ENCODE results near the gene PUDP.
"Not testable (repeated sequence)": the region's sequence is repeated elsewhere in the genome, so short reads cannot be mapped to it uniquely, and the experiment has no call there.

Gene PUDP

DNA sequence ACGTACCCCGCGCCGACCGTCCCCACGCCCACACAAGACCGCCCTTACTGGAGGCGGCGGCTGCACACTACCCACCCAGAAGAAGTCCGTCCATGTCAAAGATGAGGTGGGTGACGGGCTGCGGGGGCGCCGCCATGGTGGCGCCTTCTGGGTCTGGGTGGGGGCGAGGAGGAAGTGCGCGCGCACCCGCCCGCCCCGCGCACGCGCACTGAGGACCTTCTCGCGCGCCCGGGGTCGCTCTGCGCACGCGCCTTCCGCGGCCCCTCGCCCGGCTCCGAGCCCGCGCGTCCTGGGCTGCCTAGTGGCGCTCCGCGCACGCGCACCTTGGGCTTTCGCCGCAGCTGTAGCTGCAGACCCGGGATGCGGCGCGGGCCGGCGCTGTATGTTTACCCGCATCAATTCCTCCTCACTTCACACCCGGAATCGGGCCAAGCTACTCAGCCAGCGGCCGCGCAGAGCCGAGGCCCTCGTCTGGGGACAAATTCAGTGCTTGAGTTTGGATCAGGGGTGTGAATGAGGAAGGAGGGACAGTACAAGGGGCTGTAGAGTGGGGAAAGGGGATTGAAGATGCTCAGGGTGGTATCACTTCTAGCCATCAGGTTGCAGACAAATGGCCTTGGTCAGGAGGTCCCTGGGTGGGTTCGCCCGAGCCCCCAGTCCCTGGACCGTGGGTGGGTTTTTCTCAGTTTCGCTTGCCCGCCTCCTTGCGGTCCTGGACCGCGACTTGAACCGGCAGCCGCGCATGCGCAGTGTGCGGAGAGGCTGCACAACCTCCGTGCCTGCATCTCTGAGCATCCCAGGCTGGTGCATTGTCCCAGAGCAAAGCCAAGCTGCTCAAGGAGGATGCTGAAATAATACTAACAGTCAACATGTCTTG lies at the start of gene PUDP:
Gene PUDP (minus strand): TSS at position 176 of the 877 bp plus-strand sequence. CDS start 40 bp downstream, at position 136.
- peak; percentile 89 for DNase-seq

DNA sequence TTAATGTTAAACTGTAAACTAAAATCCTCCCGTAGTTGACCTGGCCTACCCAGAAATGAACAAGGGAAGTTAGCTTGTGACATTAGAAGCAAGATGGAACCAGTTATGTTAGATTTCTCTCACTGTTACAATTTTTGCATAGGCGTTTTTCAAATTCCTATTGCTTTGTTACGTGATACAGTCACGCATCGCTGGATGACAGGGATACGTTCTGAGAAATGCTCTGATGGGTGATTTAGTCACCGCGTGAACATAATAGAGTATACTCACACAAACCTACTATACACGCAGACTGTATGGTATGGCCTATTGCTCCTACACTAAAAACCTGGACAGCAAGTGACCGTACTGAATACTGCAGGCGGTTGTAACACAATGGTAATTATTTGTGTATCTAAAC lies 46.7 kb upstream of the PUDP start:
- no peak for DNase-seq

DNA sequence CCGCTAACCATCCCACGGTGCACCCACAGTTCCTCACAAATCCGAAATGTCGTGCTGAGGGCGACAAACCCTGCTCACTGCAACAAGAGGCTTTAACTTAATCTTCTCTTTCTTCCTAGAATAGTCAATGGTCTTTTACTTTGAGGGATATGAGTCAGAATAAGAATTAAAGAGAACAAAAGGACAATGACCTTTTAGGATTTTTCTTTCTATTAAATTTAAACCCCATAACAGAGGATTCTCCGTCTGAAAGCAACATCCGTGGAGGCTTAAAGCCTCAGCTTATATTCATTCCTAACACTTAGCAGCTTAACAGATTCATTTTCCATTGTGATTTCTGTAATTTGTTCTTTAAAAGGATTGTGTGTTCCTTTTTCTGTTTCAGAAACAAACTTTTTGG lies 44.9 kb upstream of the PUDP start:
- no peak for DNase-seq

DNA sequence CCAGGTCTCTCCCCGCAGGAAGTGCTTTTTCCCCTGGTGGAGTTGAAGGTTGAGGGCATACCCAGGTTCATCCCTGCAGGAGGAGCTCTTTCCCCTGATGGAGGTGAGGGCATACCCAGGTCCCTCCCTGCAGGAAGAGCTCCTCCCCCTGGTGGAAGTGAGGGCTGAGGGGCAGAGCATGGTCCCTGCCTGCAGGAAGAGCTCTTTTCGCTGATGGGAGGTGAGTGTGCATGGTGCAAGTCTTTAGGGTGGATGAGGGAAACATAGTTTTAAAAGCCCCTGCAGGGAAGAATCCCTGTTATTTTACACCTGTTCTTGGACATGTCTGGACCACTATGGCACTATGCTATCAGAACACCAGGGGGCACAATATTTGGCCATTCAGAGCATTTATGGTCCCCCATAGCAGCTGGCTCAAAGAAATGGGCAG lies 43.7 kb upstream of the PUDP start:
- no peak for DNase-seq

DNA sequence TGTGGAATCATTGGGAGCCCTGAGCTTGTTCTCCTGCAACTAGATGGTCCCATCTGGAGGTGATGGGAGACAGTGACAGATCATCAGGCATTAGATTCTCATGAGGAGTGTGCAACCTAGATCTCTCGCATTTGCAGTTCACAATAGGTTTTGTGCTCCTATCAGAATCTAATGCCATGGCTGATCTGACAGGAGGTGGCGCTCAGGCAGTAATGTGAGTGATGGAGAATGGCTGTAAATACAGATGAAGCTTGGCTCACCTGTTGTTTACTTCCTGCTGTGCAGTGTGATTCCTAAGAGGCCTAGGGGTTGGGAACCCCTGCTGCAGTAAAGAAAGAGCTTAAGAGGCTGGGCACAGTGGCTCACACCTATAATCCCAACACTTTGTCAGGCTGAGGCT lies 42.2 kb upstream of the PUDP start:
- no peak for DNase-seq

DNA sequence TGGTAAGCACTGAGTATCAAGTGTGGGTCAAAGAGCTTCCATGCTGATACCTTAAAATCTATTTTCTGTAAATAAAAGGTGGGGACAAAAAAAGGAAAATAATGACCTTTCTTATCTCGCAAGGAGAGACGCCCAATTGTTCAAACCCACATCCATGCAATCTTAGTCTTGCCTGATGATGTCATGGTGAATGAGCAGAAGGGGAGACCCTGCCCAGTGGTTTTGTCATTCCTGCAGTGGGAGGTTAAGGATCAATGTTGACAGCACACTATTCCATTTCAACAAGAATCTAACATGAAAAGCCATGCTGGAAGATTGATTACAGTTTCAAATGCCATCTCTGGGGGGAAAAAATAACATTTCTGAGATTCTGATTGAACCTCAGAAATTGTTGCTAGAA lies 40.7 kb upstream of the PUDP start:
- no peak for DNase-seq

DNA sequence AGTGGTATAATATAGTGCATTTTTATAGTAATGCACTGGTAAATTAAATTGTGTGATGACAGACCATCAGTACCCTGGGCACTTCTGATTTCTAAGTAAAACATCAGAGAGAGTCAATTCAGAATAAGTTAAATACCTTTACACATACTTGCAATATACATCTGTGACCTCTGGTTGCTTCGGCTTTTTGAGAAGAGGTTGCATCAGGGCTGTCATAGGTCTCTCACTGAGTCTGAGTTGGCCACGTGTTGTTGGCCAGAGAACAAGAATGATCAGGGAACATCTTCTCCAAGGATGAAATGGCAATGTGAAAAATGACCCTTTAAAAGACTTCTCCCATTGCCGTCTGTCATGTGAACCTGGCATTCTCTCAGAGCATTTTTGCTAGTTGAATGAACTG lies 36.9 kb upstream of the PUDP start:
- DNase-seq: no peak

DNA sequence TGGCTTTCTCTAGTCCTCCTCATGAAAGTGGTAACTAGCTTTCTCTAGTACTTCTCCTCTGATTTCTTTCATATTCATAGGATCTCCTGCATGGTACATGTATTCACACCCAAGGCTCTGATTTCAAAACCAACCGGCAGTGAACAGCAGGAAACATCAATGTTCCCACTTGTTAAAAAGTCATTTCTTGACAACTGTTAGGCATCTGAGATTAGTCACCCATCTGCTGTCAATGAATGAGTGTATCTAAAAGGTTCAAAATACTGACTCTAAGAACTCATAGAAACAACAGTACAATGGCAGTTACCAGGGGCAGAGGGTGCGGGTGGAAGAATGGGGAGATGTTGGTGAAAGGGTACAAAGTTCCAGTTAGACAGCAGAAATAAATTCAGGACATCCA lies 31.5 kb upstream of the PUDP start:
- DNase-seq: no peak

DNA sequence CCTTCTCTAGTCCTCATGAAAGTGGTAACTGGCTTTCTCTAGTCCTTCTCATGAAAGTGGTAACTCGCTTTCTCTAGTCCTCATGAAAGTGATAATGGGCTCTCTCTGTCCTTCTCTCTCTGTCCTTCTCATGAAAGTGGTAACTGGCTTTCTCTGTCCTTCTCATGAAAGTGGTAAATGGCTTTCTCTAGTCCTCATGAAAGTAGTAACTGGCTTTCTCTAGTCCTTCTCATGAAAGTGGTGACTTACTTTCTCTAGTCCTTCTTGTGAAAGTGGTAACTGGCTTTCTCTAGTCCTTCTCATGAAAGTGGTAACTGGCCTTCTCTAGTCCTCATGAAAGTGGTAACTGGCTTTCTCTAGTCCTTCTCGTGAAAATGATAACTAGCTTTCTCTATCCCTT lies 30.9 kb upstream of the PUDP start:
- DNase-seq: not testable (repeated sequence)

DNA sequence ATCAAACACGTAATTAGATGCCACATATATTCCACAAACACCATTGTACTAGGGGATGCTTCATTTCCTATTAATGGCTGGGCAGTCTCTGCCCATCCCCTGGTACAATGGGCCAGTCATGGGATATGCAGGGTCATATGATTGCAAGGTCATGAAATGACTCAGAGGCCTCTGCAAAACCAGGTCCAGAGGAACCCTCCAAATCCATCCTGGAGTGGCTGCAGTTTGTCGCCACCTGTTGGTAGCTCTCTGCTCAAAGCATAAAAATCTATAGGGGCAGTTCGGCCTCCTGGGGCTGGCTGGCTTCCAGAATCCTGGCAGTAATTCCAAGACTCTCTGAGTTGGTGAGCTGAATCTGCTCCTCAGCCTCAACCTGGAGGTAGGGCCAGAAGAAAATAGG lies 22.9 kb upstream of the PUDP start:
- no peak for DNase-seq

DNA sequence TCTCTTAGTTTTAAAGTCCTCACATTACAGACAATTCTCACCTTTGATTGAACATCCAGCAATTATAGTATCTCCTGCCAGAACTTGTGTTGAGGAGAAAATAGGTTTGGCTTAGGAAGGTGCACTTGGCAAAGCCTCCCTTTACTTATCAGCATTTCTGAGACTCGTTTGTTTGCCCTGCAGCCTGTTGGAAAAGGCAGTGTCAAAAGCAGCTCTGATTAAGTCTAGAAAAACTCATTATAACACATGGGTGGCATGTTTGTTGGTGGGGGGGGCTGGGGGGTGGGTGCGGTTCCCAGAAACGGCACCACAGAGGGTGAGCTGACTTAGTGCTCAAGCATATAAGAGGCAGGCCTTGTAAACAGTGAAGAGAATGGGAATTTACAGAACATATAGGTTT lies 21.7 kb upstream of the PUDP start:
- no peak for DNase-seq

DNA sequence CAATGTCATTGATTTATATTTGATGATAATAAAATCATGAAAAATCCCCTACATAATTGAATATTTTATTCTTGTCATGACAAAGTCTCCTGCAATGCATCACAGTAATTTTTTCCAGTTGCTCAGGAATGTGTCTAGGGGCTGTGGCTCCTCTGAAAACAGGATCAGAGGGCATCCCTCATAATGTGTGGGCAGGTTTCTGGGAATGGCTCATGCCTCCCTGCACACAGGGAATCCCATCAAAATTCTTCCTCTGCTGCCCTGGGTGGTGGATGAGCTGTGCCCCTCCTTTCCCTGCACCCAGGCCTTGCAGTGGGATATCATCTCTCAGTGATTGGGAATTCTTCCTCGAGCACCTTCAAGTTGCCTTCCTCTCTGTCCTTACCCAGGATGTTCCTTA lies 20.4 kb upstream of the PUDP start:
- DNase-seq: no peak

DNA sequence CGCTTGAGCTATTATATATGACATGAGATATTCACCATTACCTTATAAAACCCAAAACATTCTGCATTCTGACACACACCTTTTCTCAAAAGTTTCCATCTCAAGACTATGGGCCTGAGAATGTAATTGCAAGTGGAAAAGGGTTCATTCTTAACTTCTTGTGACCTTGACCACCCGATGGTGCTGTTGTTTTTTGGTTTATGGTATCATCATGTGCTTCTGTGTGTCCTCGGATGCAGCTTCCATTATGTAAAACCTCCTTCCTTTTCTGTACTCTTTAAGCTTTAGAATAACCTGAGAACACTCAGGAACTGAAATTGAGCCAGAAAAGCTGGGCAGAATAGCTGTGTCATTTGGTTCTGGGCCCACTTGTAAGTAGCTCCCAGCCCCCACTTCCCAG lies 16.2 kb upstream of the PUDP start:
- DNase-seq: no peak

DNA sequence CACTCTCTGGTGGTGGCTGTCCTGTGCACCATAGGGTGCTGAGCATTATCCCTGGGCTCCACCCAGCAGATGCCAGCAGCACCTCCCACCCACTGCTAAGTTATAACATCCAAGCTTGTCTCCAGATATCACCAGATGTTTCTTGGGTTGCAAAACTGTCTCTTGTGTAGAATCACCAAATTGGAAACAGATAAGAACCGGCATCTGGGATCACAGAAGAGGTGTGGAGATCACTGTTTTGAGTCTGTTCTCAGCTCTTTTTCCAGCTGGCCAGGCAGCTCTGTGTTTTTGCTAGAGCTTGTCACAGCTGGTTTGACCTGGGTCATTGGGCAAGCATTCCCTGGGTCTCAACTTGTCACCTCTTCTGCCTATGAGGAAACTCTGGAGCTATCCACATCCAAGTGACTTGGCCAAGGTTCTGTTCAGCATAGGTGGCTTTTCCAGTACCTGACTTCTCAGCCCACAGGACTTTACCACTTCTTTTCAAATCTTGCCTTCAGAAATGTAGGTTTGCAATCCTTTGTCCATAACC lies 15.3 kb upstream of the PUDP start:
- no peak for DNase-seq

DNA sequence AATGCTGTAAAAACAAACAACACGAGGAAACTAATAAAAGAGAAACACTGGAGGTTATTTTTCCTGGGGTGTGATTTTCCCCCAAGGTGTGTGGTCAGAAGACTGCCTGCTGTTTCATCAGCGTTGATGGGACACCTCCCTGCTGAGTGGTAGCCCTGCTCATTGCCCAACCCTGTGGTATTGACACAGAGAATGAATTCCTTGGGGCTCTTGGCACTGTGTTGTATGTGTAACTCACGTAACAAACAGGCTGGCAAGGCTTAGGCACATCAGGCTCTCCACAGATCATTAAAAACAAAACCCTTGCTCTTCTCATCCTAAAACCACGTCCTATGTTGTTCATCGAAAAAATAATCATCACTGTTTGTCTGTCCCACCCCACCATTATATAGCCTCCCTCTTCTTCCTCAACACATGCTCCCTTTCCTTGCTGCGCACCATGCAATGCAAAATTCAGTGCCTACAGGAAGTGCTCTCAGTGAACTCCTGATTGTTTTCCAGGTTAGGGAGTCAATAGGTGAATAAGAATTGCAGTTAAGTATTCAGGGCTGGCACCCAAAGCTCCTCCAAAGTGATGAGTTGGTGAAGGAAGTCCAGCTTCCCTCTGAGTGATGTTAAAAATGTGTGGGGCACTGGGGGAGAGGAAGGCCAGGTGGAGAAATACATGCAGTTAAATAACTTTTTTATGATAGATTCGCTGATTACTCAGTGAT lies 11.4 kb upstream of the PUDP start:
- no peak for DNase-seq

DNA sequence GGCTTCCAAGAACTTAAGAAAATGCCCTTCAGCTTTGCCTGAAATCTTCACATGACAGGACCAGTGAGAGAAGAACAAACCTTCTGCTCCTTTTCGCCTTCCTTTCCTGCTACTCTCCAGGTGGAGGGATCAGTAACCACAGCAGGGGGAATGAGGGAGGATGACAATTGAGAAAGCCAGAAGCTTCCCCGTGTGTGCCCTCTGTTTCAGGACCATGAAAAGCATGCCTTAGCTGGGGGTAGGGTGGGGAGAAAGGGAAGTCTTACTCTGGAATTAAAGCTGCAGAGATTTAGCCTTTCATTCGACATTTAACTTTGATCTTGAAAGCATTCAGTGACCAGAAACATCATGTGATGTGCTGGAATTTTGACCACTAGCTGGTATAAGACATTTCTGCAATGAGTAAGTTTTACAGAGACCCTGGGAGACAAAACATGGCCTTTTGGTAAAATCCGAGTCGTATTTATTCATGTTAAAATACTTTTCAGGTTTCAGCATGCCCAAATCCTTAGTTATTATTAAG lies 10.6 kb upstream of the PUDP start:
- DNase-seq: no peak

DNA sequence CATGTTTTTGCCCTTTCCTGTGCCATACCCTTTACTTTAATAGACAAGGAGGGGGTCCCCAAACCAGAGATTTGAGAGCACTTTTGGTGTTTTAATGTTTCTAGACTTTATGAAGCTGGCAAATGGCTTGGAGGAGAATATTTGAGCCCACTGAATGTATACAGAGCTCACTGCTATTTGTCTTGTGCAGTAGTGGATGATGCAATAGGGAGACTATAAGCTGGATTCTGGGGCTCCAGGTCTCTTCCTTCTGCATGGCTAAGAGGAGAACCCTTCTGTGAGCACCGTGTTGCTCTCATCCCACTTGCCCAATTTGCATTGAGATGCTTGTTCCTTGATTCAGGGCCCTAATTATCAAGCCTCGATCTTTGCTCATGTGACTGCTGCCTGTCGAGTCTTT lies 8.9 kb upstream of the PUDP start:
- DNase-seq: no peak

DNA sequence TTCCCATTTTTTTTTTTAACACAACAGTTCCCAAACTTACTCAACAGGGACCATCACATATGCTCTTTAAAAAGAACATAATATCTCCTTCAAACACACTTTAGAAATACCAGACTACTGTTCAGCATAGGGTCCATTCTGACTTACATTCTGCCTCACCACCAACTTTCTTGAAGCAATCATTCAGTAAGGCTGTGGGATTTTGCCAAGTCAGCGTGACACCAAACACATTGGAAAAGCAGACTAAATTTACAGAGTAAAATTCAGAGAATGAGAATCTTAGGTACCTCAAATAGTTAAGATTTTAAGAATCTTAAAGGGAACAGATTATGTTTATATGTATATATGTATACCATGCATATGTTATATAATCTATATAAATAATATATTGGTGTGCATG lies 7.2 kb upstream of the PUDP start:
- no peak for DNase-seq

DNA sequence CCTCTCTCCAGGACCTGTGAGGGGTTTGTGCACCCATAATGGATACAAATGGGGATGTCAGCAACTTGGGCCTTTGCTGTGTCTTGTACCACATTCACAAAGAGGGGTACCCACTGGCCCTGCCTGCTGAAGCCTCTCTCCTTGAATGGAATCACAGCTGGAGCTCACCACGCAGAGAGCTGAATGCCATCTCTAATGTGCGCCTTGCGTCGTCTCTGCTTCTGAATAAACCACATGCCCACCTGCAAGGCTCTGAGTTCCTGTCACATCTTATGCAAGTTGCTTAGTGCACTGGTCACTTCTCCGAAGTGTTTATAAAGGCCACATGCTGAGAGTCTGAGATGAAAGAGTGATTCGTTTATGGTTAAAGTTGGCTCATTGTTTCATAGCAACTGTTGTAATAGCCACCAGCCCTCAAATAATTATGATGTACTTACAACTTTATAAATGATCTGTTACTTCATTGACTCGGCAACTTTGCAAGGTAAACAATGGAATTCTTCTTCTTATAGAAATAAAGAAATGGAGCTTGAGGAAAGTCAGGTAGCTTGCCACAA lies 6.2 kb upstream of the PUDP start:
- no peak for DNase-seq

DNA sequence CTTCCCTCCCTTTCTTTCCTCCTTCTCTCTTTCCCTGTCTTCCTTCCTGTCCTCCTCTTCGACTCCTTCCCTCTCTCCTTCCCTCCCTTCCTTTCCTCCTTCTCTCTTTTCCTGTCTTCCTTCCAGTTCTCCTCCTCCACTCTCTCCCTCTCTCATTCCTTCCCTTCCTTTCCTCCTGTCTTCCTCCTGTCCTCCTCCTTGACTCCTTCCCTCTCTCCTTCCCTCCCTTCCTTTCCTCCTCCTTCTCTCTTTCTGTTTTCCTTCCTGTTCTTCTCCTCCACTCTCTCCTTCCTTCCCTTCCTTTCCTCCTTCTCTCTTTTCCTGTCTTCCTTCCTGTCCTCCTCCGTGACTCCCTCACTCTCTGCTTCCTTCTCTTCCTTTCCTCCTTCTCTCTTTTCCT lies 5.3 kb upstream of the PUDP start:
- DNase-seq: no peak

DNA sequence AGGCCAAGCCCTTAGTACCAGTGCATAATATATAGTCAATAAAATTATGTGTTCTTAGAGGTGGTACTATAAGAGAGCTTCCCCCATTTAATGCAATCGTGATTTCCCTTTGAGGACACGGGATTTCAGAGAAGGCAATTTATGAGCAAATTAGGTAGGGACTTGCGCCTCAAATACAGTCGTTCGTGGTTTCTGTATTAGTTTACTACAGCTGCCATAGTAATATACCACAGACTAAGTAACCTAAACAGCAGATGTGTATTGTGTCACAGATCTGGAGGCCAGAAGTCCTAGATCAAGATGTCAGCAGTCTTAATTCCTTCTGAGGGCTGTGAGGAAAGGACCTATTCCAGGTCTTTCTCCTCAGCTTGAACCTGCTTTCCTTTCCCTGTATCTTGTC lies 1.5 kb upstream of the PUDP start:
- no peak for DNase-seq

DNA sequence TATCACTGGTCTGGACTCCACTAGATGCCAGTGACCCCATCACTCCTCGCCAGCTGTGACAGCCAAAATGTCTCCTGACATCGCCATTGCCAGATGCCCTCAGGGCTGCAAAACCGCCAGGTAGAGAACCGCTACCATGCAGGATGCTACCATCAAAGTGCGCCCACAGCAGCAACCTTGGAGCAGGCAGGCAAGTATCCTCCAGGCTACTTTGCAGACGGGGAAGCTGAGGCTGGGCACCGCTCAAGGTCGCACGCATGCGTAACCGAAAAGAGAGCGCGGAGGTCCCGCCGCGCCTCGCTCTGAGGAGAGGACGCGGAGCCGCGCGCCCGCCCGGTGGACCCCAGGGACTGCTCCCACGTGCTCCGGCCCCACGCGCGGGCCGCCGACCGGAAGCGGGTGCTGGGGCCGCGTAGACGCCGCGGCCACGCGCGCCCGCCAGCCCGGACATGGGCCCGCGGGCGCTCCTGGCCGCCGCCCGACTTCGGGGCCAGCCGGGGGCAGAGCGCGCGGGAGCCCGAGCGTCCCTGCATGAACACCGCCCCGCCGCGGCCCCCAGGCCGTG lies 458 bp downstream of the PUDP start, which contains the start of gene STS:
Gene STS (plus strand): TSS at position 300 of the 565 bp plus-strand sequence. CDS start 105,488 bp downstream, outside the sequence.
- DNase-seq: peak; percentile 25
